Measurements from ENCODE around the gene SPATA24. TPM values are rescaled to one million over a fixed set of nuclear protein-coding genes. Genes with fewer than 3 reads are reported as not detected.

The SPATA24 gene
- total and polyA plus RNA-seq, 2 of the 8 experiments (the other 6 are each of a cell fraction or from before 2014, with no cell fraction given): 5.8 to 9.4 TPM

GRCh38 chr5:139403787-139404483, at the start of gene SPATA24 (continued):
- TF ChIP-seq KDM4A (IDR thresholded peaks at IDR 0.05; ENCODE audit: low read depth, low read length, severe bottlenecking) (peak; percentile 72), PHF8 (conservative IDR thresholded peaks at IDR 0.05; ENCODE audit: low read depth, low read length) (peak; percentile 78), TAF1 (IDR thresholded peaks at IDR 0.05; ENCODE audit: low read depth, low read length) (peak; percentile 80), ZNF274 (IDR thresholded peaks at IDR 0.05; ENCODE audit: borderline replicate concordance, extremely low read depth, low read length) (no peak), CBX5 (IDR thresholded peaks at IDR 0.05; ENCODE audit: low read depth, low read length) (no peak), MAX (IDR thresholded peaks at IDR 0.05) (peak; percentile 88), POLR2AphosphoS5 (IDR thresholded peaks at IDR 0.05; ENCODE audit: low read depth, low read length) (peak; percentile 86)

Data from H1 (cell line).